ENCODE measurements around the gene PRKN. TPM values are rescaled to one million over a fixed set of nuclear protein-coding genes. Genes with fewer than 3 reads are reported as not detected.

Gene PRKN
- total RNA-seq, 4 donors from 2014 or later = 4.5 to 12.3 (median 9.0) TPM

DNA sequence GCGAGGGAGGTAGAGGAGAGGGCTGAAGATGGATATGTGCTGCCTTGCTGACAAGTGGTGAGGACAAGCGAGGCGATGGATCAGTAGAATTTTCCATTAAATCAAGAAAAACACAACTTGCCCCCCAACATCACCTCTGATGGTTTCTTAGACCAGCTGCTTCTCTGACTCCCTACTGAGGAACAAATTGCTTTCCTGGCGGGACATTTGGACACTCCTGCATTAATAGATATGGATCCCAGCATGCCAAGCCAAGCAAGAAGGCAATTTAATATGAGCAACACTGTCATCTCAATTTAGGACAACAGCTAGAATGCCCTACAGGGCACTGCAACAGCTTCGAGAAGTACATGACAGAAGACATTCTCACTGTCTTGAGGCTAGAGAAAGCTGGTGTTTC lies 1205.3 kb downstream of the PRKN start:
- H3K4me1 ChIP-seq = no peaks in the 10 kb centered on the region
- no peaks in the 10 kb centered on the region for H3K36me3 ChIP-seq
- WGBS, 2 donors (ENCODE audit: low coverage in 1 of 2) = 84 to 92% methylated on average over 4 to 5 of the region's 5 CpGs
- no peak overlapping the region for H3K4me3 ChIP-seq
- intact Hi-C loops (cut with DNase I; ENCODE audit: low total_unique reads) (no loop called here), in situ Hi-C loops (cut with MboI; ENCODE audit: low pct_ligation_motif_present in 1 of 4, low pct_unique_long_range_greater_than_20kb in 1 of 4, low sequenced_read_pairs in 3 of 4) (no loop called here)
- TF ChIP-seq, protein P1, sequence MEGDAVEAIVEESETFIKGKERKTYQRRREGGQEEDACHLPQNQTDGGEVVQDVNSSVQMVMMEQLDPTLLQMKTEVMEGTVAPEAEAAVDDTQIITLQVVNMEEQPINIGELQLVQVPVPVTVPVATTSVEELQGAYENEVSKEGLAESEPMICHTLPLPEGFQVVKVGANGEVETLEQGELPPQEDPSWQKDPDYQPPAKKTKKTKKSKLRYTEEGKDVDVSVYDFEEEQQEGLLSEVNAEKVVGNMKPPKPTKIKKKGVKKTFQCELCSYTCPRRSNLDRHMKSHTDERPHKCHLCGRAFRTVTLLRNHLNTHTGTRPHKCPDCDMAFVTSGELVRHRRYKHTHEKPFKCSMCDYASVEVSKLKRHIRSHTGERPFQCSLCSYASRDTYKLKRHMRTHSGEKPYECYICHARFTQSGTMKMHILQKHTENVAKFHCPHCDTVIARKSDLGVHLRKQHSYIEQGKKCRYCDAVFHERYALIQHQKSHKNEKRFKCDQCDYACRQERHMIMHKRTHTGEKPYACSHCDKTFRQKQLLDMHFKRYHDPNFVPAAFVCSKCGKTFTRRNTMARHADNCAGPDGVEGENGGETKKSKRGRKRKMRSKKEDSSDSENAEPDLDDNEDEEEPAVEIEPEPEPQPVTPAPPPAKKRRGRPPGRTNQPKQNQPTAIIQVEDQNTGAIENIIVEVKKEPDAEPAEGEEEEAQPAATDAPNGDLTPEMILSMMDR (IDR thresholded peaks at IDR 0.05) = no peak
- no peak for TF ChIP-seq POLR2AphosphoS5 (IDR thresholded peaks at IDR 0.05)
- TF ChIP-seq POLR2A (IDR thresholded peaks at IDR 0.05) = no peak
- no peak for TF ChIP-seq EP300 (IDR thresholded peaks at IDR 0.05; ENCODE audit: low read depth)
- no peaks in the 10 kb centered on the region for H3K9me3 ChIP-seq
- DNase-seq = no peak
- H3K27ac ChIP-seq = no peak overlapping the region
- no peaks in the 10 kb centered on the region for H3K27me3 ChIP-seq

DNA sequence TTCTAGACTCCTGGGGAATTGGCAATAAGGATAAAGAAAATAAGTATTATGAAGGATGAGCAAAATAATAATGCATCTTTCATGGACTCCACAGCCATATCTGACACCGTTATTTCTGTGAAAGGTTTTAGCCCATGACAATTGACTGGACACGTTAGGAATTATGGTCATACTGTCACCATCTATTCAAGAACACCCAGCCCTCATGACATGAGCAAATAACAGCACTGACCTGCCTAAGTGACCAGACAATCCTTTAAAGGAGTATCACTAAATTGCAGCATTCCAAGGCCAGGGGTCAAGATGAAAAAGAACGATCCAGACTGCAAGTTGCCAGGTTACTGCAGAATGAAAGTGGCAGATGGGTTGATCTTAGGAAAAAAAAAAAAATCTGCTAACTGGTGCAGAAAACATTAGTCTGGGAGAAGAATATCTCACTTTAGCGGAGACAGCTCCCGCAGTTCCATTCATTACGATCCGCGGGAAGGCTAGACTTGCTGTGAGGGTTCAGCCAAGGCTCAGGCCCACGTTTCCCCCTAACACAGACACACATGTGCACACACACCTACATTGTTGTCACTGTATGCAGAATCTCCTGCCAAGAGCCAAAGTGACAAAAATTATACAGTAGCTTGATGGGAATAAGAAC lies 1216.0 kb downstream of the PRKN start:
- H3K36me3 ChIP-seq = no peaks in the 10 kb centered on the region

DNA sequence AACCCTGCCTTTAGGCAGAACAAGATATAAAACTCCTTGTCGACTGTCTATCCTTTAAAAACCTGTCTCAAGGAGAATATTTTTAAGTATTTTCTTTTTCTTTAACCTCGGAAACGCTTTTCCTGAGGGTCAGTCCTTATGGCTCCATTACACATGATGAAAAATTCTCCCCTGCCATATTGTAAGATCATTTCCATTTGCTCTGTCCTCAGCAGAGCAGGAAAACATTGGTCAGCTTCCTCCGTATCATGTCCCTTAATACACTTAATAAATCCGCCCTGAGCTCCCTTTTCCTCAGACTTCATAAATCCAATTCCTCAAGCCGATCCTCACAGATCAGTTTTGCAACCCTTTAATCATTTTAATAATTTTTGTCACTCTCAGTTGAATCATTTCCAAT lies 1219.2 kb downstream of the PRKN start:
- DNase-seq = no peak
- Histone ChIP-seq H3K27ac (no peak overlapping the region), H3K4me3 (no peak overlapping the region), H3K27me3 (no peaks in the 10 kb centered on the region), H3K4me1 (no peaks in the 10 kb centered on the region), H3K9me3 (no peaks in the 10 kb centered on the region), H3K36me3 (no peaks in the 10 kb centered on the region)
- in situ Hi-C loops (cut with MboI; ENCODE audit: low pct_ligation_motif_present in 1 of 4, low pct_unique_long_range_greater_than_20kb in 1 of 4, low sequenced_read_pairs in 3 of 4) (no loop called here), intact Hi-C loops (cut with DNase I; ENCODE audit: low total_unique reads) (no loop called here)
- WGBS, 2 donors (ENCODE audit: low coverage in 1 of 2) = 84 to 87% methylated on average over 6 of the region's 6 CpGs
- no peak for TF ChIP-seq POLR2A (IDR thresholded peaks at IDR 0.05)
- no peak for TF ChIP-seq EP300 (IDR thresholded peaks at IDR 0.05; ENCODE audit: low read depth)
- no peak for TF ChIP-seq POLR2AphosphoS5 (IDR thresholded peaks at IDR 0.05)
- TF ChIP-seq, protein P1 (IDR thresholded peaks at IDR 0.05) = no peak

More for the DNA sequence above, 1216.0 kb downstream of the PRKN start:
- 75 to 80% methylated on average over 9 of the region's 9 CpGs for WGBS, 2 donors (ENCODE audit: low coverage in 1 of 2)
- in situ Hi-C loops (cut with MboI; ENCODE audit: low pct_ligation_motif_present in 1 of 4, low pct_unique_long_range_greater_than_20kb in 1 of 4, low sequenced_read_pairs in 3 of 4) (no loop called here), intact Hi-C loops (cut with DNase I; ENCODE audit: low total_unique reads) (no loop called here)
- TF ChIP-seq EP300 (IDR thresholded peaks at IDR 0.05; ENCODE audit: low read depth) (no peak), POLR2A (IDR thresholded peaks at IDR 0.05) (no peak), POLR2AphosphoS5 (IDR thresholded peaks at IDR 0.05) (no peak)
- TF ChIP-seq, protein P1 (IDR thresholded peaks at IDR 0.05) = no peak
- no peaks in the 10 kb centered on the region for H3K9me3 ChIP-seq
- no peak overlapping the region for H3K27ac ChIP-seq
- no peaks in the 10 kb centered on the region for H3K4me1 ChIP-seq
- no peak overlapping the region for H3K4me3 ChIP-seq
- DNase-seq = no peak
- no peaks in the 10 kb centered on the region for H3K27me3 ChIP-seq

DNA sequence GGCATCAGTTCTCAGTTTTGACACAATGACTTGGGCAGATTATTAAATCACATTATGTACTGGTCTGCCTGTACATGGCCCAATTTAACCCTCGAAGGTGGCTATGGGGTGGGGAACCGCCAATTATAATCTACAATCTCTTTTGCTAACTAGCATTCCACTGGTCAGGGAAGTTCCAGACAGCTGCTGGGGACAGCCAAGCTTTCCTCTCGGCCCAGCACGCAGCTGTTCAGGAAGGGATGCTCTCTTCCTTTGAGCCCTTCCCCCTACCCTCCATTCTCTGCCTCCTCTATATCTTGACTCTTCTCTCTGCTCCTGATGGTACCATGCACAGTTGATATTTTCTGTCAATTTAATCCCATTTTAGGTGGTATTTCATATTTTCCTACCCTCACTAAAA lies 1220.2 kb downstream of the PRKN start:
- no peaks in the 10 kb centered on the region for H3K27me3 ChIP-seq
- DNase-seq = no peak
- H3K4me1 ChIP-seq = no peaks in the 10 kb centered on the region
- H3K27ac ChIP-seq = no peak overlapping the region
- TF ChIP-seq, protein P1 (IDR thresholded peaks at IDR 0.05) = no peak
- intact Hi-C loops (cut with DNase I; ENCODE audit: low total_unique reads) = no loop called here
- WGBS, 2 donors (ENCODE audit: low coverage in 1 of 2) = 57 to 65% methylated on average over 4 of the region's 4 CpGs
- in situ Hi-C loops (cut with MboI; ENCODE audit: low pct_ligation_motif_present in 1 of 4, low pct_unique_long_range_greater_than_20kb in 1 of 4, low sequenced_read_pairs in 3 of 4) = no loop called here
- H3K9me3 ChIP-seq = no peaks in the 10 kb centered on the region
- no peak overlapping the region for H3K4me3 ChIP-seq
- H3K36me3 ChIP-seq = no peaks in the 10 kb centered on the region
